Measurements from ENCODE around the gene PARP2.
A peak's percentile ranks its signal among the peaks of the same experiment; 100 is the strongest.

The PARP2 gene

GRCh38 chr14:20314026-20314425, 29.4 kb upstream of the PARP2 start:
- TF ChIP-seq CTCF (IDR thresholded peaks at IDR 0.05; ENCODE audit: control insufficient read depth, extremely low read depth, insufficient read depth): no peak
- H3K4me3 ChIP-seq (ENCODE audit: low read depth, low read length): no peak overlapping the region
- no peak for DNase-seq (ENCODE audit: low read depth)

- DNase-seq (ENCODE audit: low read depth): no peak
- no peak for TF ChIP-seq CTCF (IDR thresholded peaks at IDR 0.05; ENCODE audit: control insufficient read depth, extremely low read depth, insufficient read depth)
- no peak overlapping the region for H3K4me3 ChIP-seq (ENCODE audit: low read depth, low read length)
These were observed 25.7 kb upstream of the PARP2 start for GRCh38 chr14:20317720-20318119.

DNA sequence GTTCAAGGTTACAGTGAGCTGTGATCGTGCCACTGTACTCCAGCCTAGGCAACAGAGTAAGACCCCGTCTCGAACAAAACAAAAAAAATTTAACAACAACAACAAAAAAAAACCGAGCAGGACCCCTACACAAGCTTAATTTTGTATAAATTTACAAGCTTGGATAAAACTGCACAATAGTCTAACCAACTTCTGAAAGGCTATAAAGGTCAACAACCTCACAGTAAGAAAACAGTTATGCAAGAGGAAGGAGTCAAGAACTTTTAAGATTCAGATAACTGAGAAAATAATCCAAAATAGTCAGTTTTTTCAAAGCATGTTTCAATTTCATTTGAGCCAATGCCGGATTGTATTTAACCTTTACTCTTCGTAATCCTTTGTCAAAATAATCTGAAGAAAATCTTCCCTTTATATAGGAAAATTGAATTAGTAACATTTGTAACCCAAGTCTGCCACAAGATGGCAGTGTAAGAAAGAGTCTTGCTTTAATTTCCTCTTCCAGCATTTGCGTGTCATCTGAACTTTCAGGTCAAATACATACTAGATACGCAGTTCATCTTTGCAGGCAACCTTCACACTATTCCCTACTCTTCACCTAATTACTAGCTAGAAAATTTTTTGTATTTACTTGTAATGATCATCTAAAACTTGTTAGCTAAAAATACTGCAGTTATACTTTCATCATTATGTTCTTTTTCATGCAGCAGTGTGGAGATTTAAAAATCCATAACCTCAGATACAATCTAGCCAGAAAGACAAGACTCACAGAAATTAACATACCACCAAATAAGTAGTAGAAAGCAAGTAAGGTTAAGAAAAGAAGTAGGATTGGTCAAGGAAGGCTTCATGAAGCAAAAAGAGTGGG, 16.2 kb upstream of the PARP2 start:
- TF ChIP-seq CTCF (IDR thresholded peaks at IDR 0.05; ENCODE audit: control insufficient read depth, extremely low read depth, insufficient read depth): peak; percentile 59
- H3K4me3 ChIP-seq (ENCODE audit: low read depth, low read length): no peak overlapping the region

GRCh38 chr14:20328705-20329104, 14.7 kb upstream of the PARP2 start:
- TF ChIP-seq CTCF (IDR thresholded peaks at IDR 0.05; ENCODE audit: control insufficient read depth, extremely low read depth, insufficient read depth): no peak
- H3K4me3 ChIP-seq (ENCODE audit: low read depth, low read length): no peak overlapping the region
- peak; percentile 58 for DNase-seq (ENCODE audit: low read depth)

More for the DNA sequence above, 16.2 kb upstream of the PARP2 start:
- DNase-seq (ENCODE audit: low read depth): peak; percentile 39

DNA sequence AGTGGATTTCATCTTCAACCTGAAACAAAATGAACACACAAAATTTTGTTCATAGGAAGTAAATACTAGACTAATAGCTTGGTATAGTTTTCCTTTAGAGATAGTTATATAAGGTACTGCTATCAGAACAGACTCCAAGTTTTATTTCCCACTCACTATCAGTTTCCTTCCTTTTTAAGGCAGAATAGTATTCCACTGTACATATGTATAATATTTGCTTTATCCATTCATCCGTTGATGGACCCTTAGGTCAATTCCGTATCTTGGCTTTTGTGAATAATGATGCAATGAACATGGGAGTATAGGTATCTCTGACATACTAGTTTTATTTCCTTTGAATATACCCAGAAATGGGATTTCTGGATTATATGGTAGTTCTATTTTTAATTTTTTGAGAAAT, 14.1 kb upstream of the PARP2 start:
- no peak for DNase-seq (ENCODE audit: low read depth)
- no peak for TF ChIP-seq CTCF (IDR thresholded peaks at IDR 0.05; ENCODE audit: control insufficient read depth, extremely low read depth, insufficient read depth)
- no peak overlapping the region for H3K4me3 ChIP-seq (ENCODE audit: low read depth, low read length)

DNA sequence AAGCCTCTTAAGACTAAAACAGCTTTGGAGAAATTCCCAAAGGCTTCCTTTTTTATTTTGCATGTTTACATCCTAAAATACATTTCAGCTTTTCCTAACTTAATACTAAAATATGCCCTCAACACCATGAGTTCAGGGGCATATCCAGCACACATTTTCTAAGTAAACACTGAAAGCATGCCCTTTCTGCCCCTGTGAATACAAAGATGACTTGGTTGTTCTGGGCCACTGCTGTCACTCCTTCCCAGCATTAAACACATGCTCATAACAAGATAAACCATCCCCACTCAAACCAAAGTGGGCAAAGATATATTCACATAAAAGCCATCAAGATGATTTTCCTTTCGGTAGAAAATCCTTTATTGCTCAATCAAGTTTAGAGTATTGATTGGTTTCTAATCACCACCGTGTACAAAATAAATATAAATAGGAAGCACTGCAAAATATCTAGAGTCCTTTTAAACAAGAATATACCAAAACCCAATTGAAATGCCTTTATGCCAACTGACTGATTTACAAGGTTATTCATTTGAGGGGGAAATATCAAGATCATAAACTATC, 12.3 kb upstream of the PARP2 start:
- no peak for DNase-seq (ENCODE audit: low read depth)
- TF ChIP-seq CTCF (IDR thresholded peaks at IDR 0.05; ENCODE audit: control insufficient read depth, extremely low read depth, insufficient read depth): no peak
- no peak overlapping the region for H3K4me3 ChIP-seq (ENCODE audit: low read depth, low read length)

Measured in LNCaP clone FGC (cell line).